Mesenchymal stem cell (in vitro differentiated cells and primary cell): ENCODE results near the gene SPOCK2.

Experiments used
- DNase-seq: peaks from one replicate; pipeline ENCODE4 v3.0.0-alpha.2; 2013
- H2AFZ ChIP-seq: one replicate; pipeline ENCODE4 v1.6.1; 2013; ENCODE audit warnings: low read depth, mild to moderate bottlenecking, control low read depth, inconsistent platforms, low read length, moderate library complexity
- H2AK5ac ChIP-seq: 2 replicates; pipeline ENCODE4 v1.6.1; 2013; ENCODE audit warnings: low read length, moderate library complexity, mild to moderate bottlenecking, inconsistent platforms; ENCODE audit not compliant: severe bottlenecking
- H2BK120ac ChIP-seq: one replicate; pipeline ENCODE4 v1.6.1; 2013; ENCODE audit warnings: low read depth, mild to moderate bottlenecking, inconsistent platforms, low read length, moderate library complexity
- H2BK12ac ChIP-seq, 2 experiments: one replicate each; pipeline ENCODE4 v1.6.1; 2013; ENCODE audit warnings: inconsistent platforms in 2 of 2, low read length in 2 of 2, mild to moderate bottlenecking in 2 of 2, moderate library complexity in 2 of 2, control low read depth in 1 of 2
- H2BK15ac ChIP-seq: one replicate; pipeline ENCODE4 v1.6.1; 2013; ENCODE audit warnings: mild to moderate bottlenecking, low read depth, inconsistent platforms; ENCODE audit not compliant: poor library complexity, severe bottlenecking
- H2BK5ac ChIP-seq: 2 replicates; pipeline ENCODE4 v1.6.1; 2013; ENCODE audit warnings: low read depth, mild to moderate bottlenecking, low read length, control low read depth, inconsistent platforms; ENCODE audit not compliant: poor library complexity, severe bottlenecking
- H3K14ac ChIP-seq, 2 experiments: one replicate each; pipeline ENCODE4 v1.6.1; 2013; ENCODE audit warnings: inconsistent platforms in 2 of 2, low read length in 2 of 2, control low read depth in 1 of 2, mild to moderate bottlenecking in 1 of 2, moderate library complexity in 1 of 2
- H3K18ac ChIP-seq, 2 experiments: one replicate each; pipeline ENCODE4 v1.6.1; 2013; ENCODE audit warnings: inconsistent platforms in 2 of 2, low read length in 2 of 2, control low read depth in 1 of 2, low read depth in 1 of 2, mild to moderate bottlenecking in 1 of 2
- H3K23ac ChIP-seq, 2 experiments: one replicate each; pipeline ENCODE4 v1.6.1; 2013; ENCODE audit warnings: inconsistent platforms in 2 of 2, low read length in 2 of 2, mild to moderate bottlenecking in 2 of 2, moderate library complexity in 2 of 2, control low read depth in 1 of 2
- H3K27ac ChIP-seq: 2 replicates; pipeline ENCODE4 v1.5.1; 2013; ENCODE audit warnings: mild to moderate bottlenecking, moderate library complexity, low read length, control low read depth, inconsistent platforms; ENCODE audit not compliant: poor library complexity, severe bottlenecking
- H3K27me3 ChIP-seq, 2 experiments: 2 replicates each; pipeline versions ENCODE4 v1.6.1 to v1.7.0; 2013; ENCODE audit warnings: low read length in 2 of 2, mild to moderate bottlenecking in 2 of 2, moderate library complexity in 2 of 2, control low read depth in 1 of 2, inconsistent platforms in 1 of 2; ENCODE audit not compliant: control insufficient read depth in 1 of 2, insufficient read depth in 1 of 2
- H3K36me3 ChIP-seq, 2 experiments: 2 replicates each; pipeline versions ENCODE4 v1.6.1 to v1.7.0; 2013; ENCODE audit warnings: low read length in 2 of 2, control low read depth in 1 of 2, inconsistent platforms in 1 of 2, low read depth in 1 of 2, mild to moderate bottlenecking in 1 of 2; ENCODE audit not compliant: insufficient read depth in 2 of 2, control insufficient read depth in 1 of 2
- H3K4ac ChIP-seq, 2 experiments: one replicate each; pipeline ENCODE4 v1.6.1; 2013; ENCODE audit warnings: inconsistent platforms in 2 of 2, low read length in 2 of 2, mild to moderate bottlenecking in 2 of 2, moderate library complexity in 2 of 2, control low read depth in 1 of 2, low read depth in 1 of 2
- H3K4me1 ChIP-seq: 2 replicates; pipeline ENCODE4 v1.6.1; 2013; ENCODE audit warnings: low read depth, low read length, control low read depth; ENCODE audit not compliant: control insufficient read depth, insufficient read depth
- H3K4me2 ChIP-seq: 2 replicates; pipeline ENCODE4 v1.6.1; 2013; ENCODE audit warnings: low read length, mild to moderate bottlenecking, inconsistent platforms; ENCODE audit not compliant: poor library complexity, severe bottlenecking
- H3K4me3 ChIP-seq, 2 experiments: 2 replicates each; pipeline versions ENCODE4 v1.5.1 to v1.7.0; 2013; ENCODE audit warnings: low read length in 2 of 2, mild to moderate bottlenecking in 2 of 2, control low read depth in 1 of 2, low read depth in 1 of 2; ENCODE audit not compliant: insufficient read depth in 1 of 2
- H3K79me1 ChIP-seq: replicated peaks from 2 replicates; pipeline ENCODE4 v1.6.1; 2013; ENCODE audit warnings: mild to moderate bottlenecking, control low read depth, low read length, inconsistent platforms; ENCODE audit not compliant: poor library complexity, severe bottlenecking
- H3K9ac ChIP-seq: 2 replicates; pipeline ENCODE4 v1.7.0; 2013; ENCODE audit warnings: mild to moderate bottlenecking, low read length, moderate library complexity
- H3K9me3 ChIP-seq: 2 replicates; pipeline ENCODE4 v1.7.0; 2013; ENCODE audit warnings: mild to moderate bottlenecking, low read length; ENCODE audit not compliant: control insufficient read depth
- H4K8ac ChIP-seq: one replicate; pipeline ENCODE4 v1.6.1; 2013; ENCODE audit warnings: inconsistent platforms, mild to moderate bottlenecking, low read length, moderate library complexity
- H4K91ac ChIP-seq: one replicate; pipeline ENCODE4 v1.6.1; 2013; ENCODE audit warnings: mild to moderate bottlenecking, low read length, inconsistent platforms
- WGBS: methylation state at CpG from one replicate; pipeline ENCODE4 v1.1.7; 2013; ENCODE audit warnings: mixed read lengths; 5-methylcytosine and 5-hydroxymethylcytosine counted together

The SPOCK2 gene

GRCh38 chr10:72085864-72086465 lies 2.4 kb downstream of the SPOCK2 start:
- H4K8ac ChIP-seq = no peak overlapping the region
- H3K14ac ChIP-seq = no peak overlapping the region
- no peak overlapping the region for H3K4me3 ChIP-seq
- no peak overlapping the region for H3K9ac ChIP-seq
- H3K18ac ChIP-seq = no peak overlapping the region
- H3K9me3 ChIP-seq = no peaks in the 10 kb centered on the region
- no peak overlapping the region for H2BK15ac ChIP-seq
- 20% methylated on average over 1 of the region's 1 CpG for WGBS
- H2AFZ ChIP-seq = no peak overlapping the region
- H3K36me3 ChIP-seq = no peaks in the 10 kb centered on the region
- H4K91ac ChIP-seq = no peak overlapping the region
- H2AK5ac ChIP-seq = no peak overlapping the region
- H2BK120ac ChIP-seq = no peak overlapping the region
- H3K23ac ChIP-seq = no peak overlapping the region
- peak overlapping the region in 1 of 2 experiments; percentile 20 for H3K4ac ChIP-seq
- H2BK5ac ChIP-seq = no peak overlapping the region
- no peak overlapping the region for H3K4me2 ChIP-seq
- peaks cover 53 to 55% of the 10 kb centered on the region in 2 experiments for H3K27me3 ChIP-seq
- no peak for DNase-seq
- peaks cover 25% of the 10 kb centered on the region for H3K4me1 ChIP-seq
- H2BK12ac ChIP-seq = no peak overlapping the region
- H3K27ac ChIP-seq = no peak overlapping the region
- no peaks in the 10 kb centered on the region for H3K79me1 ChIP-seq

DNA sequence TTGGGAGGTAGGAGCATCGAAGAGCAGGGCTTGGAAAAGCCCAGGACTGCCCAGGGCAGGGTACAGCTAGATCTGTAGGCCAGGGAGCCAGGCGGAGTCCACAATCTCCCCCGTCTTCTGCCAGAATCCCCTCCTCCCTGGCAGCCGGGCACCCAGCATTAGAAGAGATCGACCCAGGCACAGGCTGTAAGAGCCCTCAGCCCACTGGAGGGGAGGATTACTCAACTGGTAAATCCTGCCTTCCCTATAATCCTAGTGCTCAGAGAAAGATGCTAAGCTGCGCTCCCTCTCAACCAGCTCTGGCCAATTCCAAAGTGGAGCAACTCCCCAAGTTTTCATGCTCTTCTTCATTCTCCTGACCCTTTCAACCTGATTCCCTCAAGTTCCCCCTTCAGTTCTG lies 3.2 kb downstream of the SPOCK2 start:
- peaks cover 29% of the 10 kb centered on the region for H3K4me1 ChIP-seq
- no peak overlapping the region for H2BK12ac ChIP-seq
- H3K4me3 ChIP-seq = no peak overlapping the region
- H2BK5ac ChIP-seq = no peak overlapping the region
- no peak overlapping the region for H3K18ac ChIP-seq
- 97% methylated on average over 6 of the region's 6 CpGs for WGBS
- H3K23ac ChIP-seq = no peak overlapping the region
- no peak overlapping the region for H2BK15ac ChIP-seq
- H2BK120ac ChIP-seq = no peak overlapping the region
- no peak for DNase-seq
- H3K4me2 ChIP-seq = no peak overlapping the region
- H4K91ac ChIP-seq = no peak overlapping the region
- H3K27ac ChIP-seq = no peak overlapping the region
- H3K9ac ChIP-seq = no peak overlapping the region
- no peak overlapping the region for H2AFZ ChIP-seq
- no peaks in the 10 kb centered on the region for H3K36me3 ChIP-seq
- H3K4ac ChIP-seq = no peak overlapping the region
- H2AK5ac ChIP-seq = no peak overlapping the region
- H4K8ac ChIP-seq = no peak overlapping the region
- no peaks in the 10 kb centered on the region for H3K9me3 ChIP-seq
- H3K27me3 ChIP-seq = peaks cover 53 to 55% of the 10 kb centered on the region in 2 experiments
- H3K79me1 ChIP-seq = no peaks in the 10 kb centered on the region
- H3K14ac ChIP-seq = no peak overlapping the region

DNA sequence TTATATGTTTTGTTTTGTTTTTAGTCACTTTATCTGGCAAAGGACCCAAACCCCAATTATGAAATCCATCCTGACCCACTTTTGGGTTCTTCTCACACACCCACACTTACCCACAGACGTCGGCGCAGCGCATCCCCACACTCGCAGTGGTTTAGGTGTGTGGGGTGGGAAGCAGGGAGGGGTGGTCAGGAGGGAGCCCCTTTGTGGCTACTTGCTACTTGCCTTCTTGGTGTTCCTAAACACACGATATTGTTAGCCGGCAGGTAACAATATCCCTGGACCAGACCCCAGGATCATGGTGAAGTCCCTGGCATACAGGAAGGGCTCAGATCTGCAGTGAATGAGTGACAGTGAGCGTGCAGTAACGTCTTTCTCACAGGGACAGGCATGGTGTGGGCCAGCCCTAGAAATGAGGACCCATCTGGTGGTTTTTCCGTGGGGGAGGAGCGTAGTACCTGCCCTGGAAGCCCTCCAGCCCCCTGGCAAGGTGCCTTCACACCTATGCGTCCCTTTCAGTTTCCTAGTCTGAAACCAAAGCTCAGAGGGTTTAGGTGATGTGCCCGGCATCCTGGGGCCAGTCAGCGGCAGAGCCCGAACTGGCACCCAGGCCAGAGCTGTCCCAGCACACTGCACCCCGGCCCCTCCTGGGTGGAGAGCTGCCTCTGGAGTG lies 4.4 kb downstream of the SPOCK2 start:
- Histone ChIP-seq H3K36me3 (no peaks in the 10 kb centered on the region), H3K4me3 (no peak overlapping the region), H4K91ac (no peak overlapping the region), H2BK12ac (no peak overlapping the region), H2BK120ac (no peak overlapping the region), H4K8ac (no peak overlapping the region), H2AK5ac (no peak overlapping the region), H3K4ac (no peak overlapping the region), H3K27me3 (peaks cover 44 to 50% of the 10 kb centered on the region in 2 experiments), H3K27ac (no peak overlapping the region), H3K4me2 (no peak overlapping the region), H3K9ac (no peak overlapping the region), H2AFZ (no peak overlapping the region), H3K18ac (no peak overlapping the region), H3K23ac (no peak overlapping the region), H3K4me1 (peaks cover 29% of the 10 kb centered on the region), H3K79me1 (no peaks in the 10 kb centered on the region), H2BK5ac (no peak overlapping the region), H3K9me3 (no peaks in the 10 kb centered on the region), H3K14ac (no peak overlapping the region), H2BK15ac (no peak overlapping the region)
- WGBS = 91% methylated on average over 16 of the region's 16 CpGs
- no peak for DNase-seq

DNA sequence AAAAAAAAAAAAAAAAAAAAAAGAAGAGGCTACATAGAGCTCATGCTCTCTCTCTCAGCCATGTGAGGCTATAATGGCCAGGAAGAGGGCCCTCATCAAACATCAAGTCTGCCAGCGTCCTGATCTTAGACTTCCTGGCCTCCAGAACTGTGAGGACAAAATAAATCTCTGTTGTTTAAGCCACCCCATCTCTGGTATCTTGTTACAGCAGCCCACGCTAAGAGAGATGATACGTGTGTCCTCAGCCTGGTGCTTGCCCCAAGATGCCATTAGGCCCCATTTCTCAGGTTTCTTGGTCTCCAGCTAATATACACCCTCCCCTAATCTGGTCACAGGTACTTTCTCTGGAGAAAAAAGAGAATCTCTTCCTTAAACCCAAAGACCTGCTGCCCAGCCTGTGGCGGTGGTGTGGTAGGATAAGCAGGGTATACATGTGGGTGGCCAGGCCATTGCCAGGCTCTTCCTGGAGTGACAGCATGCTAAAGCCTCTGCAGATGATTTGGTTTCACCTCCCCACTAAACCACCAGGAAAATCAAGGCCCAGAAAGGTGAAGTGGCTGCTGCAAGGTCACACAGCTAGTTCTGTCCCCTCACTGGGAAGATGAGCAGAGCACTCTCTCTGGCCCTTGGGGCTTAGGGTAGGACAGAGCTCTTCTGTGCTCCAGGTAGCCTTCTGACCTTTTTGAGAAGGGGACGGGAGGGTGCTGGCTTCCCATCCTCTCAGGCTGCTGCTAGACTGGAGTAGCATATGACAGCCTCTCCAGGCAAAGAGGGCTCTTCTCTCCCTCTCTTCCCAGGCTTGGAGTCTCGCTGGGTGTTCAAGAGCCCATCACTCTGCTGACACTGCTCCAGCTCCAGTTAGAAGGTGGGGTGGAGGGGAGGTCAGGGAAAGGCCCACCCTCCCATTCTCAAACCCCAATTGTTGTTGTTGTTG lies 5.2 kb downstream of the SPOCK2 start:
- no peak overlapping the region for H3K9ac ChIP-seq
- no peak overlapping the region for H2BK12ac ChIP-seq
- no peak overlapping the region for H3K23ac ChIP-seq
- H3K27ac ChIP-seq = no peak overlapping the region
- H3K9me3 ChIP-seq = no peaks in the 10 kb centered on the region
- no peak overlapping the region for H2AK5ac ChIP-seq
- no peak overlapping the region for H2BK5ac ChIP-seq
- H3K79me1 ChIP-seq = no peaks in the 10 kb centered on the region
- H4K91ac ChIP-seq = no peak overlapping the region
- peaks cover 23% of the 10 kb centered on the region for H3K4me1 ChIP-seq
- no peak overlapping the region for H2BK15ac ChIP-seq
- no peak overlapping the region for H3K4ac ChIP-seq
- no peak overlapping the region for H3K14ac ChIP-seq
- H2BK120ac ChIP-seq = no peak overlapping the region
- peak overlapping the region; percentile 14 for H4K8ac ChIP-seq
- H3K4me3 ChIP-seq = no peak overlapping the region
- WGBS = 93% methylated on average over 4 of the region's 6 CpGs
- H3K4me2 ChIP-seq = no peak overlapping the region
- no peak overlapping the region for H3K18ac ChIP-seq
- H3K36me3 ChIP-seq = no peaks in the 10 kb centered on the region
- DNase-seq = no peak
- H3K27me3 ChIP-seq = peaks cover 36 to 45% of the 10 kb centered on the region in 2 experiments
- no peak overlapping the region for H2AFZ ChIP-seq
